ENCODE measurements around the gene NPM1.
A peak's percentile ranks its signal among the peaks of the same experiment; 100 is the strongest.
"Not testable (repeated sequence)": the region's sequence is repeated elsewhere in the genome, so short reads cannot be mapped to it uniquely, and the experiment has no call there.

Gene NPM1

DNA sequence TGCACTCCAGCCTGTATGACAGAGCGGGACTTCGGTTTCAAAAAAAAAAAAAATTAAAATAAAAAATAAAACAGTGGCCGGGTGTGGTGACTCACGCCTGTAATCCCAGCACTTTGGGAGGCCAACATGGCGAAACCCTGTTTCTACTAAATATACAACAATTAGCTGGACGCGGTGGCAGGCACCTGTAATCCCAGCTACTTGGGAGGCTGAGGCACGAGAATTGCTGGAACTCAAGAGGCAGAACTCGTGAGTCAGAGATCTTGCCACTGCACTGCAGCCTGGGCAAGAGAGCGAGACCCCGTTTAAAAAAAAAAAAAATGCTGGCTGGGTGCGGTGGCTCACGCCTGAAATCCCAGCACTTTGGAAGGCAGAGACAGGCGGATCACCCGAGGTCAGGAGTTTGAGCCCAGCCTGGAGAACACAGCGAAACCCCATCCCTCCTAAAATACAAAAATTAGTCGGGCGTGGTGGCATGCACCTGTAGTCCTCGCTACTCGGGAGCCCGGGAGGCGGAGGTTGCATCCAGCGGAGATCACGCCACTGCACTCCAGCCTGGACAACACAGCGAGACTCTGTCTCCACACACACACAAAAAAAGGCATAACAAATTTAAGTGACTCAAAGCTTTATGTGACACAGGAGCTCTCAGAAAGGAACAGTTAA, 1.5 kb upstream of the NPM1 start:
- DNase-seq: no peak

DNA sequence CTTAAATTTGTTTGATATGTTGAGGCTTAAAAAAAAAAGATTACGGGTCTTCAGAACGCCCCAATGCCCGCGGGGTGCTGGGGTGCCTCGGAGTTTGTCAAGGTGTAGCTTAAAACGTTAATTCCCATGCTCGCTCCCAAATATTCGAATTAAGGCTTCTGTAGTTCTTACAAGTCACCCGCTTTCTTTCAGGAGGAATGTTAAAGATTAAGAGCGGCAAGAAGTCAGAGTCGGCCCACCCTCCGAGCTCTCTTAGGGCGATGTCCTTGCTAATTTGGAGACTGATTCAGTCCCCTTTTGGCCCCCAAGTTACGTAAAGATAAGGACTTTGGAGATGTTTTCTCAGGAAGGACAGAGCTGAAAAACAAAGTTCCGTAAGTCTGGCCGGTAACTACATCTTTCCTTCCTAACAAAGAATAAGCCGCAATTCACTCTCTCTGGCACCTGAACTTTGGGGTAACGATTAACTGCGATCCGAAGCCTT, 746 bp upstream of the NPM1 start:
- DNase-seq: no peak

DNA sequence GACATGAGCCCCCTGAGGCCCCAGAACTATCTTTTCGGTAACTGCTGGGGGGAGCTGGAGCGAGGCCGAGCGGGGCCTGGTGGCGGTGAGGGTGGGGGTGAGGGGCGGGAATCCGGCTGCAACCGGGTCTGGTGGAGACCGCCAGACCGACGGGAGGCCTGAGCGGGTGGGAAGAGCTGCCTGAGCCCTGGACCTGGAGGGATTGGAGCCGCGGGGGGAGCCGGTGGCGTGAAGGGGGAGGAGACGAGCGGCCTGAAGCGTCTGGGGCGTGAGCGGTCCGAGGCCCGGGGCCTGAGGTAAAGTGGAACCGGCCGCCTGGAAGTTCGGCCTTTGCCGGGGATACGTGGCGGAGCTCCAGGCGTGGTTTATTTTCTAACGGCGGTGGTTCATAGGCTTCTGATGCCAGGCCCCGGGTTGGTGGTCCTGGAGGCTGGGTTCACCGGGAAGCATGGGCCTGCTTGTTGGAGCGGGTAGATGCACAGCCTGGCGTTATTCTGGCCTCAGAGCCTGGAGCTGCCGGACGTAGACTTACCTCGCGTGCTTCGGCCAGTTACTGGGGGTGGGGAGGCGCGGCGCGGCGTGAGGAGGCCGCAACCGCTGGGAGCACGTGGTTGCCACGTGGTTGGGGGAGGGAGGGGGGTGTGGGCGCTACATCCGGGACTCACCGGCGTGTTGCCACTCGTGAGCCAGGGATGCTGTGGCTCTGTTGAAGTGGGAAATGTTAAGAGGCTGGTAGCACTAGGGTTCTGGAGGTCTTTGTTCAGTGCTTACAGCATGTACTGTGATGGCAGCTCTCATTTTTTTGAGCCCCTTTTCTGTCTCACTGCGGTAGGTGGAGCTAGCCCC, 544 bp downstream of the NPM1 start:
- DNase-seq: peak; percentile 71

DNA sequence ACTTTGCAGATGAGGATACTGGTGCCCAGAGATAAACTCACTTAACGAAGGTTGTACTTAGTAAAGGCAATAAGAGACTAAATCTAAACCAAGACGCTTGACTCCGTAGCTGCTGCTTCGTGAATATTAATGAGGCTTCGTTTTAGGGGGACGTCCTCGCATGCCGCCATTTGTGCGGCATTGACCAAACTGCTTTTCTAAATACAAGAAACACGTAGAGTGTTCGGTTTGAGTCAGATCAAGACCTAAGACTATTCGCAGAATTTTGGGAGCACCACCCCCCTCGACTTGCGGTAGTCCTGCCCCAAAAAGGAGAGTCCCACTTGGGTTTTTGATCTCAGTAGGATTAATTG, 1.1 kb downstream of the NPM1 start:
- no peak for DNase-seq

DNA sequence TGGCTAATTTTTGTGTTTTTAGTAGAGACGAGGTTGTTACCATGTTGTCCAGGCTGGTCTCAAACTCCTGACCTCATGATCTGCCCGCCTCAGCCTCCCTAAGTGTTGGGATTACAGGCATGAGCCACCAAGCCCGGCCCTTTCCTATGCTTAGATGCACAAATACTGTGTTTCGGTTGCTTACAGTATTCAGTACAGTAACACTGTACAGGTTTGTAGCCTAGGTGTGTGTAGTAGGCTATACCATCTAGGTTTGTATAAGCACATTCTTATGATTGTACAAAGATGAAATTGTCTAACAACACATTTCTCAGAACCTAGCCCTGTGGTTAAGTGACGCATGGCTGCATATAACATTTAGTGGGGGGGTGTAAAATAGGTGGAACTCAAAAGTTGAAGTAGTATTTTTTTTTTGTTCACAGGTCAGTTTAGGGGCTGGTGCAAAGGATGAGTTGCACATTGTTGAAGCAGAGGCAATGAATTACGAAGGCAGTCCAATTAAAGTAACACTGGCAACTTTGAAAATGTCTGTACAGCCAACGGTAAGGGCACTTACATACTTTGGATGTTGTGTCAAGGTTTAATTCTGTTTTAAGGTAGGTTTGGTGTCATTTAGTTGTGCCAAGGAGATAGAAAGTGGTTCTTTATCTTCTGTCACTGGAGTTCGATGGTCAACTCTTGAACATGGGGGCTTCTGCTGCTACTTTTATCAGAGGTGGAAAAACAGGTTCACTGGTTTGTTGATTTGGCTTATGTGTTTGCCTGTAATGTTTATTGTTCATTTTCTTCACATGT, 3.4 kb downstream of the NPM1 start:
- no peak for DNase-seq

DNA sequence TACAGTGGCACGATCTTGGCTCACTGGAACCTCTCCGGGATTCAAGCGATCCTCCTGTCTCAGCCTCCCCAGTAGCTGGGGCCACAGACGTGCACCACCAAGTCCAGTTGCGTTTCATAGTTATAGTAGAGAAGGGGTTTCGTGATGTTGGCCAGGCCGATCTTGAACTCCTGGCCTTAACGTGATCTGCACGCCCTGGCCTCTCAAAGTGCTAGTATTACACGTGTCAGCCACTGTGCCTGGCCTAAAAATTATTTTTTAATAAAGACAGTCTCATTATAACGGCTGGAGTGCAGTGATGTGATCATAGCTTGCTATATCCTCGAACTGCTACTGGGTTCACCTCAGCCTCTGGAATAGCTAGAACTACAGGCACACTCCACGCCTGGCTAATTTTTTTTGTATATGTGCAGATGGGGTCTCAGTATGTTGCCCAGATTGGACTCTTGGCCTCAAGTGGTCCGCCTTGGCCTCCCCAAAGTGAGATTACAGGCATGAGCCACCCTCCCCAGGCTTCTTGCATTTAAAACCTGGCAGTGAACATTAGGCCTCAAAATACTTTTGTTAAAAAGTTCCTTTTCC, 4.4 kb downstream of the NPM1 start:
- no peak for DNase-seq

DNA sequence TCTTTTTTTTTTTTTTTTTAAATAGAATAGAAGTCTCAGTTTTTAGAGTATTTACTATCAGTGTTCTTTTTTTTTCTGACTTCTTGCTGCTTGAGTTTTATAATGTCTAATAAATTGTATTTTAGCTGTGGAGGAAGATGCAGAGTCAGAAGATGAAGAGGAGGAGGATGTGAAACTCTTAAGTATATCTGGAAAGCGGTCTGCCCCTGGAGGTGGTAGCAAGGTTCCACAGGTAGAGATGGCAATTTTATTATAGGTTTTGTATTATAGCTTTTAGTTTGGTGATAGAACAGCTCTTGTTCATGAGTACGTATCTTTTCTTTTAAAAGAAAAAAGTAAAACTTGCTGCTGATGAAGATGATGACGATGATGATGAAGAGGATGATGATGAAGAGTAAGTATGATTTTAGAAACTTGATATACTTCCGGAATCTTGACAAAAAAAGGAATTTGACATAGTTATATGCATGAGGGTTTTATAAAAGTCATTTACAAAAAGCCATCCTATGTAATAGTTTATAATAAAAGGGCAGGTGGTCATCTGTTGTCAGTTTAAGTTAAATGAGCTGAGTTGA, 5.0 kb downstream of the NPM1 start:
- DNase-seq: no peak

DNA sequence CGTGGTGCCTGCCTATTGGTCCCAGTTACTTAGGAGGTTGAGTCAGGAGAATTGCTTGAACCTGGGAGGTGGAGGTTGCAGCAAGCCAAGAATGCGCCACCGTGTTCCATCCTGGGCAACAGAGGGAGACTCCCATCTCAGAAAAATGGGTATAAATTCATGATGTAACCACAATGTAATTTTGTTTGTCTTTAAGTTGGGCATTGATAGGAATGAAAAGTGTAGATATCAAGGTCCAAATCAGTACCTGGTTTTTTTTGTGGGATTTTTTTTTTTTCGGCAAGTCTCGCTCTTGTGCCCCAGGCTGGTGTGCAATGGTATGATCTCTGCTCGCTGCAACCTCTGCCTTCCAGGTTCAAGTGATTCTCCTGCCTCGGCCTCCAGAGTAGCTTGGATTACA, 7.4 kb downstream of the NPM1 start:
- DNase-seq: no peak

DNA sequence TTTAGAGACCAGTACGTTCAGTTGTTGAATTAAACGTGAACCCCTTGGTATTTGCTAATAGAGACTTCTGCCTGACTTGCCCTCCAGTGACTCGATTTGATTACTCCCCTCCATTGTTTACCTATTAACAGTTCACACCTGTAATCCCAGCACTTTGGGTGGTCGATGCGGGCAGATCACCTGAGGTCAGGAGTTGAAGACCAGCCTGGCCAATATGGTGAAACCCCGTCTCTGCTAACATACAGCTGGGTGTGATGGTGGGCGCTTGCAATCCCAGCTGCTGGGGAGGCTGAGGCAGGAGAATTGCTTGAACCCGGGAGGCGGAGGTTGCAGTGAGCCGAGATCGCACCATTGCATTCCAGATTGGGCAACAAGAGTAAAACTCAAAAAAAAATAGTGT, 8.9 kb downstream of the NPM1 start:
- not testable (repeated sequence) for DNase-seq

DNA sequence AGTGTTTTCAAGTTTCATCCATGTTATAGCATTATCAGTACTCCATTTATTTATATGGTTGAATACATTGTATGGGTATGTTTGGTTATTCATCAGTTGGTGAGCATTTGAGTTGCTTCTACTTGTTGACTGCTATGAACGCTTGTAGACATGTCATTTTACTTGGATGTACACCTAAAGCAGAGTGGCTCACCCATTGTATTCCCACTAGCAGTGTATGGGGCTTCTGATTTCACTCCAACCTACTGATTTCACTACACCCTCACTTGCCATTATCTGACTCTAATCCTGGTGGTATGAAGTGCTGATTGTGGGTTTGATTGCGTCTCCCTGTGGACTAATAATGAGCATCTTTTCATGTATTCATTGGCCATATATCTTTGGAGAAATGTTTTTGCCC, 9.5 kb downstream of the NPM1 start:
- no peak for DNase-seq

DNA sequence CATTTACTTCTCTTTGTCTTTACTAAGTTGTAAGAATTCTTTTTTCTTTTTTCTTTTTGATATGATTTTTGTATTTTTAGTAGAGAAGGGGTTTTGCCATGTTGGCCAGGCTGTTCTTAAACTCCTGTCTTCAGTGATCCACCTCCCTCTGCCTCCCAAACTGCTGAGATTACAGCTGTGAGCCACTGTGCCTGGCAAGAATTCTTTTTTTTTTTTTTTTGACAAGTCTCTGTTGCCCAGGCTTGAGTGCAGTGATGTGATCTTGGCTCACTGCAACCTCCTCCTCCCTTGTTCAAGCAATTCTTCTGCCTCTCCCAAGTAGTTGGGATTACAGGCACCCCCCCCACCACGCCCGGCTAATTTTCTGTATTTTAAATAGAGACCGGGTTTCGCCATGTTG, 9.9 kb downstream of the NPM1 start:
- no peak for DNase-seq

DNA sequence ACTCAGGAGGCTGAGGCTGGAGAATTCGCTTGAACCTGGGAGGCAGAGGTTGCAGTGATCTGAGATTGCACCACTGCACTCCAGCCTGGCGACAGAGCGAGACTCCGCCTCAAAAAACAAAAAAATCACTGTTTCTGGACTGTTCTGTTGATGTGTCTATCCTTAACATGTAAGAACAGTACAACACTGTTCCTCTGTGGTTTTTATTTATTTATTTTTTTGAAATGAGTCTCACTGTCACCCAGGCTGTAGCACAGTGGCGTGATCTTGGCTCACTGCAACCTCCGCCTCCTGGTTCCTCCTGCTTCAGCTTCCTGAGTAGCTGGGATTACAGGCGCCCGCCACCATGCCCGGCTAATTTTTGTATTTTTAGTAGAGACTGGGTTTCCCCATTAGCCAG, 11.0 kb downstream of the NPM1 start:
- DNase-seq: not testable (repeated sequence)

DNA sequence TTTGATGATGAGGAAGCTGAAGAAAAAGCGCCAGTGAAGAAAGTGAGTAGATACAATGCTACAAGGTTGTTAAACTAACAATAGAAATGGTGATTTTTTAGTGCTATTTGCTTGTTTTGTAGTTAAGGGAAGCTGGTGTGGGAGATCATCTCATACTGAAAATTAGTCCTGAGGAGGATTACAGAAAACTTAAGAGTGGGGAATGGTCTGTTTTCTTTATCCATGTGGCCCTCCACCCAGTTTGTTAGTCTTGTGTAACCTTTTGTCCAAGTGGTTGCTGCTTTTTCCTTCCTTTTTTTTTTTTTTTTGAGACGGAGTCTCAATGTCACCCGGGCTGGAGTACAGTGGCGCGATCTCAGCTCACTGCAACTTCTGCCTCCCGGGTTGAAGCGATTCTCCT, 12.5 kb downstream of the NPM1 start:
- DNase-seq: no peak

DNA sequence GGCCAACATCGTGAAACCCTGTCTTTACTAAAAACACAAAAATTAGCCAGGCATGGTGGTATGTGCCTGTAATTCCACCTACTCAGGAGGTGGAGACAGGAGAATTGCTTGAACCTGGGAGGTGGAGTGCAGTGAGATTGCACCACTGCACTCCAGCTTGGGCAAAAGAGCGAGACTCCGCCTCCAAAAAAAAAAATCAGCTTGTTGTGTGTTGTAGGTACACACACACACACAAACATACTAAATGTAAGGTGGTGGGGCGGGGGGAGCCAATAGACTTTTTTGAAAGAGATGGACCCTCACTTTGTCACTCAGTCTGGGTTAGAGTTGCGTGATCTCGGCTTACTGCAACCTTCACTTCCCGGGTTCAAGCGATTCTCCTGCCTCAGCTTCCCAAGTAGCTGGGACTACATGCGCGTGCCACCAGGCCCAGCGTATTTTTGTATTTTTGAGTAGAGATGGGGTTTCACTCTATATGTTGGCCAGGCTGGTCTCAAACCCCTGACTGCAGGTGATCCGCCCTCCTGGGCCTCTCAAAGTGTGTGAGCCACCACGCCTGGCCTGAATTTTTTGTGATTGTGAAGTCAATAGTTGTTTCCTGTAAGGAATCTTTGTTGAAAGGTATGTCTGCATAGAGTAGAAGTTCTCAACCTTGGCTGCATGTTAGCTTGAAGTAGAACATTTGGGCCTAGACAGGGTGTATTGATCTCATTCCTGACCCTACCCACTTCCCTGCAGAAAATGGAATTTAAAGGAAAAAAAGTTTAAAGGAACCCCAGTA, 13.7 kb downstream of the NPM1 start:
- no peak for DNase-seq

DNA sequence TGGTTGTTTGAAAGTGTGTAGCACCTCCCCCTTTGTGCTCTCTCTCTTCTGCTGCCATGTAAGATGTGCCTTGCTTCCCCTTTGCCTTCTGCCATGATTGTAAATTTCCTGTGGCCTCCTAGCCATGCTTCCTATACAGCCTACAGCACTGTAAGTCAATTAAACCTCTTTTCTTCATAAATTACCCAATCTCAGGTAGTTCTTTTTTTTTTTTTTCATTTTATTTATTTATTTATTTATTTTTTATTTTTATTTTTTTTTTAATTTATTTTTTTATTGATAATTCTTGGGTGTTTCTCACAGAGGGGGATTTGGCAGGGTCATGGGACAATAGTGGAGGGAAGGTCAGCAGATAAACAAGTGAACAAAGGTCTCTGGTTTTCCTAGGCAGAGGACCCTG, 15.1 kb downstream of the NPM1 start:
- not testable (repeated sequence) for DNase-seq

DNA sequence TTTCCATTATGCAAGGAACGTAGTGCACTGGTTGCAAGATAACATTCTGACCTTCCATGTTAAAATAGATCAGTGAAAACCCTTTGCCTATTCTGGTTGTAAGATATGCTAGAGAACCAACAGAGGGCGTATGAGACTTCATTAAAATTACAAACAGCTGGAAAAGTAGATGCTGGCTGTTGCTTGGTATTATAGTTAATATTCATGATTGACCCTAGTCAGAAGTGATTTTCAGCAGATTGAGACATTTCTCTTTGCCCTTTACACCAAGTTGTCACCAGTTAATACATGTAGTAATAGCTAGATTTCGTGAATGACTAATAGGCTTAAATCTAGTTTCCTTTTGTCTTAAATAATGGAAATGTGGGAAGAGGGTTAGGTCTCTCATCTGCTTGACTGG, 18.0 kb downstream of the NPM1 start:
- no peak for DNase-seq

DNA sequence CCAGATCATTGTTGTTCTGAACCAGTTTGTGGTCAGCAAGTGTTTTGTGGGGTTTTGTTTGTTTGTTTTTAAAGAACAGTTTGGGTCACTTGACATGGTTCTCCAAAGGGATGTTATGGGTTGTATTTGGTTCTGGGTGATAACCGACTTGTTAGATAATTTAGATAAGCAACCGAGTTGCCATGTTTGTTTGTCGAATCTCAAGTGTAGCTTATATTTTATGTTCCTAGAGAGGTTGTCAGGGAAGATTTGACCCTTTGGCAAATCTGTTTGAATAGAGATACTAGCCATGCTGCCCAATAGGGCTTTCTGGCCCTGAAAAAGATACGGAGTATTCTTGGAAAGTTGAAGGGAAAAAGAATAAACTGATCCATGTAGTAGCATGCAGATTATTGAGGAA, 19.6 kb downstream of the NPM1 start:
- no peak for DNase-seq

DNA sequence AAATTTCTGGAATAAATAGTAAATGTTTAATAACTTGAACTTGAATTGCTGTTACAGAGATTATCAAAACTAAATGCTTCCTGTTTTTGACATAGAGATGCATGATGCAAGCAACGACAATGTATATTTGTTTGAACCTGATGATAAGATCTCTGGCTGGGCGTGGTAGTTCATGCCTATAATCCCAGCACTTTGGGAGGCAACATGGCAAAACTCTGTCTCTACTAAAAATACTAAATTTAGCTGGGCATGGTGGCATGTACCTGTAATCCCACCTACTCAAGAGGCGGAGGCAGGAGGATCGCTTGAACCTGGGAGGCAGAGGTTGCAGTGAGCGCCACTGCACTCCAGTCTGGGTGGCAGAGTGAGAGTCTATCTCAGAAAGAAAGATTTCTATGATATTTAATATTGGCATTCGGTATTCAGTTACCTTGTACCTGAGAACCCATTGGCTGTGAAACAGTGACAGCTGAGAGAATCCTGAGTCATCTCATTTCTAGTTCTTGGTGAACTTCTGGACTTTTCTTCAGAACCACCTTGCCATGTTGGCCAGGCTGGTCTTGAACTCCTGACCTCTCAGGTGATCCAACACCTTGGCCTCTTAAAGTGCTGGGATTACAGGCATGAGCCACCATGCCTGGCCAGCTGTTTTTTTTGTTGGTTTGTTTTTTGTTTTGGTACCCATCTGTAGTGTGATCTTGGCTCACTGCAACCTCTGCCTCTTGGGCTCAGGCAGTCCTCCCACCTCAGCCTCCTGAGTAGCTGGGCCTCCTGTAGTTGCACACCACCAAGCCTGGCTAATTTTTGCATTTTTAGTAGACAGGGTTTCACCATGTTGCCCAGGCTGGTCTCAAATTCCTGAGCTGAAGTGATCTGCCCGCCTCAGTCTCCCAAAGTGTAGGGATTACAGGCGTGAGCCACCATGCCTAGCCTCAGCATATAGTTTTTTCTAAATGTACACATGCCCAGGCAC, 21.8 kb downstream of the NPM1 start:
- no peak for DNase-seq

DNA sequence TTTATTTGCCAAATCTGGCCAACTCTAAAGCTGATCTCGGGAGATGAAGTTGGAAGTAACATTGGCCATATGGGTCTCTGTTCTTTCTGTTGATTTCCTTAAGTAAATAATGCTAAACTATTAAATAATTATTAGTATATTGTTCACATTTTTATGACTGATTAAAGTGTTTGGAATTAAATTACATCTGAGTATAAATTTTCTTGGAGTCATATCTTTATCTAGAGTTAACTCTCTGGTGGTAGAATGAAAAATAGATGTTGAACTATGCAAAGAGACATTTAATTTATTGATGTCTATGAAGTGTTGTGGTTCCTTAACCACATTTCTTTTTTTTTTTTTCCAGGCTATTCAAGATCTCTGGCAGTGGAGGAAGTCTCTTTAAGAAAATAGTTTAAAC, 22.5 kb downstream of the NPM1 start:
- no peak for DNase-seq

DNA sequence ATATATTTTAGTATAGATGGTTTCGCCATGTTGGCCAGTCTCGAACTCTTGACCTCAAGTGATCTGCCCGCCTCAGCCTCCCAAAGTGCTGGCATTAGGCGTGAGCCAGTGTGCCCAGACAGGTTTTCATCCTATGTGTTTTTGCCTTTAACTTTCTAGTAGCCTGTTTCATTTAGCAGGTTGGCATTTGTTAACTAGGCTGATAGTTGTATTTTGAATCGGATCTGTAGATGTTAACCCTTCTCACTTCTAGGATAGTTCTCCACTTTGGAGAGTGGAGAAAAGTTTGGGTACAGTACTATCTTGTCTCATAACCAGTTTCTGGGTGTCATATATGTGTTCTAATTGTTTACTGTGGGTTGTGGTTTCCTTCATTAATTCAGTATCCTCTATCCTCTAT, 24.5 kb downstream of the NPM1 start:
- DNase-seq: no peak
